ENCODE data around the gene MOSPD3. TPM values are rescaled to one million over a fixed set of nuclear protein-coding genes. Genes with fewer than 3 reads are reported as not detected.

MOSPD3 gene
- total and polyA plus RNA-seq, 2 of the 13 experiments (the other 11 are each of a cell fraction or from before 2014, with no cell fraction given) = 7.6 to 8.8 TPM

GRCh38 chr7:100572281-100572948 lies 39.9 kb upstream of the MOSPD3 start (continued):
- TF ChIP-seq ELF1 (CRISPR knock-in tag; IDR thresholded peaks at IDR 0.05) = no peak
- TF ChIP-seq ZXDC (CRISPR knock-in tag; IDR thresholded peaks at IDR 0.05) = no peak
- TF ChIP-seq ZNF878 (CRISPR knock-in tag; IDR thresholded peaks at IDR 0.05) = no peak
- TF ChIP-seq ZNF274 (CRISPR knock-in tag; IDR thresholded peaks at IDR 0.05) = no peak
- TF ChIP-seq MNT (IDR thresholded peaks at IDR 0.05) = no peak
- TF ChIP-seq ZNF34 (CRISPR knock-in tag; IDR thresholded peaks at IDR 0.05; ENCODE audit: borderline replicate concordance) = no peak
- no peak for TF ChIP-seq HCFC1 (IDR thresholded peaks at IDR 0.05; ENCODE audit: low read depth, low read length)
- peak; percentile 50 for TF ChIP-seq TAF15 (IDR thresholded peaks at IDR 0.05; ENCODE audit: low read depth, low read length, poor library complexity, severe bottlenecking)
- TF ChIP-seq HNRNPLL (IDR thresholded peaks at IDR 0.05; ENCODE audit: low read depth, low read length, poor library complexity, severe bottlenecking) = peak; percentile 38
- no peak for TF ChIP-seq ZNF362 (CRISPR knock-in tag; IDR thresholded peaks at IDR 0.05; ENCODE audit: borderline replicate concordance)
- TF ChIP-seq MAX (IDR thresholded peaks at IDR 0.05) = no peak
- no peak for TF ChIP-seq PAX8 (CRISPR knock-in tag; IDR thresholded peaks at IDR 0.05; ENCODE audit: borderline replicate concordance)
- no peak for TF ChIP-seq ZSCAN9 (CRISPR knock-in tag; IDR thresholded peaks at IDR 0.05; ENCODE audit: borderline replicate concordance)
- TF ChIP-seq CSRNP2 (CRISPR knock-in tag; conservative IDR thresholded peaks at IDR 0.05; ENCODE audit: low read depth) = no peak
- no peak for TF ChIP-seq ZFP62 (CRISPR knock-in tag; IDR thresholded peaks at IDR 0.05)
- TF ChIP-seq MTA1 (CRISPR knock-in tag; IDR thresholded peaks at IDR 0.05; ENCODE audit: borderline replicate concordance) = no peak
- no peak for TF ChIP-seq IRF9 (CRISPR knock-in tag; IDR thresholded peaks at IDR 0.05; ENCODE audit: borderline replicate concordance)
- TF ChIP-seq RXRA (CRISPR knock-in tag; IDR thresholded peaks at IDR 0.05) = 0 out of 2 replicates have a peak, but pooled peaks have one; percentile 8
- no peak for TF ChIP-seq ZNF567 (CRISPR knock-in tag; IDR thresholded peaks at IDR 0.05; ENCODE audit: borderline replicate concordance)
- TF ChIP-seq HOXD1 (CRISPR knock-in tag; IDR thresholded peaks at IDR 0.05) = no peak
- no peak for TF ChIP-seq ZNF329 (CRISPR knock-in tag; IDR thresholded peaks at IDR 0.05; ENCODE audit: low read depth)
- no peak for TF ChIP-seq JUND (CRISPR knock-in tag; IDR thresholded peaks at IDR 0.05)
